ENCODE results near the gene SGK1. TPM values are rescaled to one million over a fixed set of nuclear protein-coding genes. Genes with fewer than 3 reads are reported as not detected.
A peak's percentile ranks its signal among the peaks of the same experiment; 100 is the strongest.

Gene SGK1
- polyA plus RNA-seq, 1 donor (not counting 4 experiments of a cell fraction or from before 2014, with no cell fraction given): 156 TPM

DNA sequence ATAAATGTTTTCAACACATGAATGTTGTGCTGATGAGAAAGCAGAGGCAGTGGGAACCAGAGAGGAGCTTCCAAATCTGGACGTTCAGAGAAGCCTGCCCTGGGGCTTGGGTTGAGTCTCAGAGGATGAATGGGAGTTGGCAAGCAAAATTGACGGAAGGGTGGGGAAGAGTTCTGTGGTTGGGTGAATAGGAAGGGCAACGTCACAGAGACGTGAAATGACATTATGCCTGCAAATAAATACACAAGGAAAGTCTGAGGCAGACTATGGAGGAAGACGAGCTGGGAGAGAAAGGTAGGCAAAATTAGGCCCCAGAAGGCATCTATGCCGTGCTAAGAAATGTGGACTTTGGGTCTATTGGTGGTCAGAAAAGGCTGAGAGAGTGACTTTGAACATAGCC is 25.2 kb upstream of the SGK1 start:
- Histone ChIP-seq H3K27ac (ENCODE audit: control insufficient read depth, insufficient read depth, low read length) (no peak overlapping the region), H3K27me3 (ENCODE audit: control insufficient read depth, extremely low read depth, insufficient read depth, low read length) (no peaks in the 10 kb centered on the region), H3K9me1 (ENCODE audit: control insufficient read depth, extremely low read depth, insufficient read depth, low read length) (no peaks in the 10 kb centered on the region), H3K4me1 (ENCODE audit: control insufficient read depth, extremely low read depth, insufficient read depth, low read length) (peaks cover 6% of the 10 kb centered on the region), H2AFZ (ENCODE audit: control insufficient read depth, low read length) (no peak overlapping the region), H3K4me2 (ENCODE audit: control insufficient read depth, extremely low read depth, insufficient read depth, low read depth, low read length) (no peak overlapping the region), H3K79me2 (ENCODE audit: control insufficient read depth, insufficient read depth, low read length) (no peaks in the 10 kb centered on the region), H3K36me3 (ENCODE audit: control insufficient read depth in 2 of 2, extremely low read depth in 1 of 2, insufficient read depth in 2 of 2, low read length in 2 of 2) (no peaks in the 10 kb centered on the region), H3K9me3 (ENCODE audit: control insufficient read depth, low read depth, low read length) (no peaks in the 10 kb centered on the region), H4K20me1 (ENCODE audit: control insufficient read depth, extremely low read depth, insufficient read depth, low read length) (no peaks in the 10 kb centered on the region), H3K4me3 (ENCODE audit: control insufficient read depth in 2 of 3, extremely low read depth in 1 of 3, insufficient read depth in 2 of 3, low read depth in 1 of 3, low read length in 3 of 3) (no peak overlapping the region), H3K9ac (ENCODE audit: control insufficient read depth, extremely low read depth, insufficient read depth, low read length) (no peak overlapping the region)
- FAIRE-seq (no peak), DNase-seq (ENCODE audit: low read depth, low spot score) (peak; percentile 25)
- no peak for TF ChIP-seq EZH2 (IDR thresholded peaks at IDR 0.05; ENCODE audit: low read length)
- TF ChIP-seq, protein P1, sequence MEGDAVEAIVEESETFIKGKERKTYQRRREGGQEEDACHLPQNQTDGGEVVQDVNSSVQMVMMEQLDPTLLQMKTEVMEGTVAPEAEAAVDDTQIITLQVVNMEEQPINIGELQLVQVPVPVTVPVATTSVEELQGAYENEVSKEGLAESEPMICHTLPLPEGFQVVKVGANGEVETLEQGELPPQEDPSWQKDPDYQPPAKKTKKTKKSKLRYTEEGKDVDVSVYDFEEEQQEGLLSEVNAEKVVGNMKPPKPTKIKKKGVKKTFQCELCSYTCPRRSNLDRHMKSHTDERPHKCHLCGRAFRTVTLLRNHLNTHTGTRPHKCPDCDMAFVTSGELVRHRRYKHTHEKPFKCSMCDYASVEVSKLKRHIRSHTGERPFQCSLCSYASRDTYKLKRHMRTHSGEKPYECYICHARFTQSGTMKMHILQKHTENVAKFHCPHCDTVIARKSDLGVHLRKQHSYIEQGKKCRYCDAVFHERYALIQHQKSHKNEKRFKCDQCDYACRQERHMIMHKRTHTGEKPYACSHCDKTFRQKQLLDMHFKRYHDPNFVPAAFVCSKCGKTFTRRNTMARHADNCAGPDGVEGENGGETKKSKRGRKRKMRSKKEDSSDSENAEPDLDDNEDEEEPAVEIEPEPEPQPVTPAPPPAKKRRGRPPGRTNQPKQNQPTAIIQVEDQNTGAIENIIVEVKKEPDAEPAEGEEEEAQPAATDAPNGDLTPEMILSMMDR (optimal IDR thresholded peaks at IDR 0.05 in 1 of 3, IDR thresholded peaks at IDR 0.05 in 1 of 3, conservative IDR thresholded peaks at IDR 0.05 in 1 of 3; ENCODE audit: extremely low read depth in 1 of 3, insufficient read depth in 2 of 3, low read length in 3 of 3): no peak
- dilution Hi-C loops (cut with MboI; ENCODE audit: extremely low pct_ligation_motif_present, low sequenced_read_pairs): no loop called here

DNA sequence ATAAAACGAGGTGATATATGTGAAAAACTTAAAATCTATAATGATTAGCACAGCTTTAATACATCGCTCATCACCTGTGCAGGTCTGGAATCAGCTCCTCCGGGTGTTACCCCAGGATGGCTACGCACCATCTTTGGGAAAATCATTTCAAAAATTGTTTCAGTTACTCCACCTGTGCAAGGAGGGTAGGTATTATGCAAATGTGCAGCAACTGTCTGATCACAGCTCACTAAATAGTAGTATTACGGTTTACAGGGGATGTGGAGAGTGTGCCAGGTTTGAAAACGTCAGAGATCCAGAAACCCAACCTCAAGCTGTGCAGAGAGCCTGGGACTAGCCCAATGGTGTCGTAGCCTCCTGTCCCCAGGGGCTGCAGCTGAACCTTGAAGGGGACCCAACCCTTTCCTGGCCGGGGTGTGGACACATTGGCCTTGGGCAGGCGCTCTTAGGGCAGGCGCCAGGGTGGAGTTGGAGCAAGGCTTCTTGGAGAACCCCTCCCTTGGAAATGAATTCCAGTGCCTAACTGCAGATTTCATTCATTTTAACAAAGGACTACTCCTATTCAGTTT is 24.2 kb upstream of the SGK1 start:
- H3K4me2 ChIP-seq (ENCODE audit: control insufficient read depth, extremely low read depth, insufficient read depth, low read depth, low read length): no peak overlapping the region
- no peak for DNase-seq (ENCODE audit: low read depth, low spot score)
- H3K36me3 ChIP-seq (ENCODE audit: control insufficient read depth in 2 of 2, extremely low read depth in 1 of 2, insufficient read depth in 2 of 2, low read length in 2 of 2): no peaks in the 10 kb centered on the region
- no peaks in the 10 kb centered on the region for H3K9me3 ChIP-seq (ENCODE audit: control insufficient read depth, low read depth, low read length)
- H2AFZ ChIP-seq (ENCODE audit: control insufficient read depth, low read length): no peak overlapping the region
- H3K79me2 ChIP-seq (ENCODE audit: control insufficient read depth, insufficient read depth, low read length): no peaks in the 10 kb centered on the region
- no peaks in the 10 kb centered on the region for H3K27me3 ChIP-seq (ENCODE audit: control insufficient read depth, extremely low read depth, insufficient read depth, low read length)
- H3K9me1 ChIP-seq (ENCODE audit: control insufficient read depth, extremely low read depth, insufficient read depth, low read length): no peaks in the 10 kb centered on the region
- no peak overlapping the region for H3K4me3 ChIP-seq (ENCODE audit: control insufficient read depth in 2 of 3, extremely low read depth in 1 of 3, insufficient read depth in 2 of 3, low read depth in 1 of 3, low read length in 3 of 3)
- no peaks in the 10 kb centered on the region for H4K20me1 ChIP-seq (ENCODE audit: control insufficient read depth, extremely low read depth, insufficient read depth, low read length)
- no peak overlapping the region for H3K27ac ChIP-seq (ENCODE audit: control insufficient read depth, insufficient read depth, low read length)
- dilution Hi-C loops (cut with MboI; ENCODE audit: extremely low pct_ligation_motif_present, low sequenced_read_pairs): no loop called here
- no peak overlapping the region for H3K9ac ChIP-seq (ENCODE audit: control insufficient read depth, extremely low read depth, insufficient read depth, low read length)
- TF ChIP-seq, protein P1 (optimal IDR thresholded peaks at IDR 0.05 in 1 of 3, IDR thresholded peaks at IDR 0.05 in 1 of 3, conservative IDR thresholded peaks at IDR 0.05 in 1 of 3; ENCODE audit: extremely low read depth in 1 of 3, insufficient read depth in 2 of 3, low read length in 3 of 3): no peak
- TF ChIP-seq EZH2 (IDR thresholded peaks at IDR 0.05; ENCODE audit: low read length): no peak
- no peaks in the 10 kb centered on the region for H3K4me1 ChIP-seq (ENCODE audit: control insufficient read depth, extremely low read depth, insufficient read depth, low read length)
- no peak for FAIRE-seq

Data from keratinocyte (primary cell).